Skin of body (tissue), 2 donors: ENCODE results near the gene FTH1. TPM values are rescaled to one million over a fixed set of nuclear protein-coding genes. Genes with fewer than 3 reads are reported as not detected.
A peak's percentile ranks its signal among the peaks of the same experiment; 100 is the strongest.
"Not testable (repeated sequence)": the region's sequence is repeated elsewhere in the genome, so short reads cannot be mapped to it uniquely, and the experiment has no call there.

Experiments used
- DNase-seq: peaks from one replicate; lab custom pipeline; 2025; lab: John Stamatoyannopoulos, UW
- total RNA-seq: library from RNA; depleted of rRNA; stranded (reverse); fragments of >200 nt; gene quantifications from one replicate; pipeline ENCODE4 v1.2.3, GENCODE V29; 2014

The FTH1 gene
- total RNA-seq, 1 donor from 2014 or later, result 666 TPM

- DNase-seq, result no peak
Measured at GRCh38 chr11:61964058-61964665, 3.3 kb downstream of the FTH1 start.

DNA sequence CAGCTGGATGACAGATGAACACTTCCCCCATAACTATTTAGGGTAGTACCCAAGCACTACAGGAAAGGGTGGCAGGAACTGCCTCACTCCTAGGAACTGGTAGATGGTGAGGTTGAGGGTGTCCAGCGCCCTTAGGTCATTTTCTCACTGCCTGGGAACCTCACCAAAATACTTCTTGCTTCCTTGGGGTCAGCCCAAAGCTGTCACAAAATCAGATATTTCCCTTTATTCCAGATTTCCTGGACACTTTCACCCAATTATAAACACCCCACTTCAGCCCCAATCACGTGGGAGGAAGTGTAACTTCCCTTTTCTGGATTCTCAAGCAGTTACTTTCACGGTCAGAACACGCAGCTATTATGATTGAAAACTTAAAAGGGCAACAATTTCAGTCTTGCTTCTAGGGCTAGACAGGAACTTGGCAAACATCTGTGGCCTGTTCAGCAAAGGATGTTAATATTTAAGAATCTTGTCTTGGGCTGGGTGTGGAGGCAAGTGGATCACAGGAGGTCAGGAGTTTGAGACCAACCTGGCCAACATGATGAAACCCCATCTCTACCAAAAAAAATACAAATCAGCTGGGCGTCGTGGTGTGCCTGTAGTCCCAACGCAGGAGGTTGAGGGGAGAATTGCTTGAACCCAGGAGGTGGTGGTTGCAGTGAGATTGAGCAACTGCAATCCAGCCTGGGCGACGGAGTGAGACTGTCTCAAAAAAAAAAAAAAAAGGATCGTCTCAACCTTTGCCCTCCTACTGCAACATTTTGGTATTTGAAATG lies 4.0 kb downstream of the FTH1 start:
- DNase-seq, result no peak

DNA sequence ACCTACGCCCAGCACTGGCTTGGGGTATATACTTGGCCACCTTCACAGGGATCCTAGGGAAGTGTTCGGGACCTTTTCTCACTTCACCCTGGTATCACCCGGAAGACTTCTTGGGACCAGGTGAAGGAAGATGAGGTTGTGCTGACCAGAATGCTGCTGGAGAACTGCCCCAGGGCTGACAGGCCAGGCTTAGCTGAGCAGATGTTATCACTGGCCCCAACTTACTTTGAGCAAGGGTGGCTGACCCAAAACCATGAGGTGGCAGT lies 4.5 kb downstream of the FTH1 start:
- DNase-seq, result no peak

DNA sequence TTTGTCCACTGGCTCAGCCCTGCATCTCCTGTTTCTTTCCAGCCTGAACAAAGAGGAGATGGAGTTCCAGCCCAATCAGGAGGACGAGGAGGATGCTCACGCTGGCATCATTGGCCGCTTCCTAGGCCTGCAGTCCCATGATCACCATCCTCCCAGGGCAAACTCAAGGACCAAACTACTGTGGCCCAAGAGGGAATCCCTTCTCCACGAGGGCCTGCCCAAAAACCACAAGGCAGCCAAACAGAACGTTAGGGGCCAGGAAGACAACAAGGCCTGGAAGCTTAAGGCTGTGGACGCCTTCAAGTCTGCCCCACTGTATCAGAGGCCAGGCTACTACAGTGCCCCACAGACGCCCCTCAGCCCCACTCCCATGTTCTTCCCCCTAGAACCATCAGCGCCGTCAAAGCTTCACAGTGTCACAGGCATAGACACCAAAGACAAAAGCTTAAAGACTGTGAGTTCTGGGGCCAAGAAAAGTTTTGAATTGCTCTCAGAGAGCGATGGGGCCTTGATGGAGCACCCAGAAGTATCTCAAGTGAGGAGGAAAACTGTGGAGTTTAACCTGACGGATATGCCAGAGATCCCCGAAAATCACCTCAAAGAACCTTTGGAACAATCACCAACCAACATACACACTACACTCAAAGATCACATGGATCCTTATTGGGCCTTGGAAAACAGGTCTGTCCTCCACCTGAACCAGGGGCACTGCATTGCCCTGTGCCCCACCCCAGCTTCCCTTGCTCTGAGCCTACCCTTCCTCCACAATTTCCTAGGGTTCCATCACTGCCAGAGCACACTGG lies 5.0 kb downstream of the FTH1 start:
- no peak for DNase-seq

DNA sequence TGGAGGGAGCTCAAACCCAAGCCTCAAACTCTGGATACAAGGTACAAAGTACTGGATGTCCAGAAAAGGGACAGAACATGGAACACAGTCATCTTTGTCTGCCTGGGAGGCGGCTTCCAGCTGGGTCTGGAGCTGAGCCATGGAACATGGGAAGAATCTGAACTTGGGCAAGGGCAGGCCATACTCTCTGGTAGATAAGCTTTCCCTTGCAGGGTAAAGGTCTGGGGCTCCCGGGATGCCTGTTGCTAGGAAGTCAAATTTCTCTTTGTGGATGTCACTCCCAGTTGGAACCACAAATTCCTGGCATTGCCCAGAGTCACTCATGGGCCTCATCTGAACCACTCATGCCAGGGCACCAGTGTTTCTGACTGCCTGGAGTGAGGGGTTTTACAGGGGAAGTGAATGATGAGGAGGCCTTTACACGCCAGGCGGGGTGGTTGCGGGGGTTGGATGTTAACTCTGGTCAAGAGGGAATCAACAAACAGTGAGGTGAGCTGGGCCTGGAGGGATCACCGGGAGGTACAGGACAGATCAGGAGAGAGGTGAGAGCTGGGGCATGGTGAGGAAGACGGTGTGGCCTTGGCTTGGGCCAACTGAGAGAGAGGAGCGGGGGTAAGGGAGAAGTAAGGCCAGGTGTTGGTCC lies 5.7 kb downstream of the FTH1 start:
- DNase-seq, result no peak

DNA sequence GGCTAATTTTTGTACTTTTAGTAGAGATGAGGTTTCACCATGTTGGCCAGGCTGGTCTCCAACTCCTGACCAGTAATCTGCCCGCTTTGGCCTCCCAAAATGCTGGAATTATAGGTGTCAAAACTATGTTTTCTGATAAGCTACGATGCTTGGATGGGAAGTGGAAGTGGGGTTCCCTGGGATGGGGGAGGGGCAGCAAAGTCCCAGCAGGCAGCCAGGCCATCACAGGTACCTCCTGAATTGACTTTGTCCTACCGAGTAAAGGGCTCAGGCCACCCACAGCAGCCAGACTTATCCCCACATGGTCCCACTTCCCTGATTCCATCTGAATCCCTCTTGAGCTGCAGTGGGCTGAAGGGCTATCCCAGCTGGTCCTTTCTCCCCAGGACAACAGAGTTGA lies 6.9 kb downstream of the FTH1 start:
- no peak for DNase-seq

- no peak for DNase-seq
Measured at GRCh38 chr11:61959678-61960077, 7.8 kb downstream of the FTH1 start.

DNA sequence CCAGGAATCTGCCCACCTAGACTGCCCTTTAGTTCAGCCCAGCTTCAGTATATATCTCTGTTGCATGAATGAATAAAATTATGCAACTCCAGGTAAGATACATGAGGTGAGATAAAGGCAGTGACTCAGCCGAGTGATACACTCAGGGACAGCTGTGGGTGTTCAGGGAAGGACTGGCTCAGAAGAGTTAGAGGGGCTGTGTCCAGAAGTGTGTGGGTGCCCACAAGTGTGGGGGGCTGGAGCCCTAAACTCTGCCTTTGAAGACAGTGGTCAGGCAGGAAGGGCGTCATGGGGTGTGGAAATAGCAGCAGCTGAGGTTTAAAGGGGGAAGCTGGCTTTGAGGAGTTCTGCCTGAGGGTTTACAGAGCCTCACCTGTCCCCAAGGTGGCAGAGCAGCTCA lies 8.3 kb downstream of the FTH1 start:
- no peak for DNase-seq

DNA sequence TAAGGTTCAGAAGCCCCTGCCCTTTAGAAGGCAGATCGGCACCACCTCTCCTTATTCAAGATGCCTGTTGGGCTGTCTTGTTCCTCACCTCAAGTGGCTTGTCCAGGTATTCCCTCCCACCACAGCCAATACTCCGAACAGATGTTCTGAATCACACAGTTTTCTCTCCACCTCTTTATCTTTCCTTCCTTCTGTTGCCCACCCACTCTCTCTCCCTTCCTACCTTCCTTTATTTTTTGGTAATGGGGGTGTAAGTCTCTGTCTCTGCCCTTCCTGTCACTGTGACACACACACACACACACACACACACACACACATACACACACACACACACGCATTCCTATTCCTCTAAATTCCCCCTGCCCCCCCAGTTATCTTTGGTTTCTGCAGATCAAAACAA lies 8.8 kb downstream of the FTH1 start:
- DNase-seq, result no peak

GRCh38 chr11:61957021-61957770 lies 10.2 kb downstream of the FTH1 start:
- no peak for DNase-seq

GRCh38 chr11:61956191-61957020 lies 11.0 kb downstream of the FTH1 start:
- DNase-seq, result no peak

GRCh38 chr11:61955422-61956135 lies 11.9 kb downstream of the FTH1 start:
- no peak for DNase-seq

- DNase-seq, result peak; percentile 40
Measured at GRCh38 chr11:61954851-61955421, 12.5 kb downstream of the FTH1 start.

GRCh38 chr11:61954106-61954850 lies 13.2 kb downstream of the FTH1 start:
- no peak for DNase-seq

DNA sequence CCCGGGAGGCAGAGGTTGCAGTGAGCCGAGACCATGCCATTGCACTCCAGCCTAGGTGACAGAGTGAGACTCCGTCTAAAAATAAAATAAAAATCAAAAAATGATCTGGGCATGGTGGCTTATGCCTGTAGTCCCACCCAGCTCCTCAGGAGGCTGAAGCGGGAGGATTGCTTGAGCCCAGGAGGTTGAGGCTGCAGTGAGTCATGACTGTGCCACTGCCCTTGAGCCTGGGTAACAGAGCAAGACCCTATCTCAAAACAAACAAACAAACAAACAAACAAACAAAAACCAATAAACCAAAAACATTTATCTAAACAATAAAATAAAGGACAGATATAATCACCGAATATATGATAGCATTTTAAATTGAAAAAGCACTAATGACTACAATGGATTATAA lies 13.8 kb downstream of the FTH1 start:
- DNase-seq, result not testable (repeated sequence)

DNA sequence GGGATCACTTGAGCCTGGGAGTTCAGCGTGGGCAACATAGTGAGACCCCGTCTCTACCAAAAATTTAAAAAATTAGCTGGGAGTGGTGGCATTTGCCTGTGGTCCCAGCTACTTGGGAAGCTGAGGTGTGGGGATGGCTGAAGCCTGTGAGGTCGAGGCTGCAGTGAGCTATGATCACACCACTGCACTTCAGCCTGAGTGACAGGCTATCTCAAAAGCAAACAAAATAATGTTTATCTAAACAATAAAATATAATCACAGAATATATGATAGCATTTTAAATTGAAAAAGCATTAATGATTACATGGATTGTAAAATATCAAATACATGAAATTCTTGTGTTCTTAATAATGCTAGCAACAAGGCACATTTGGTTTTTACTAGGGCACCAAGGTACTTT lies 14.6 kb downstream of the FTH1 start:
- DNase-seq, result no peak

GRCh38 chr11:61951484-61952135 lies 15.8 kb downstream of the FTH1 start:
- no peak for DNase-seq

GRCh38 chr11:61950035-61950547 lies 17.3 kb downstream of the FTH1 start, which contains the start of gene BEST1:
BEST1 (plus strand) TSS chr11:61950351; CDS start chr11:61951807, 1,456 bp downstream.
- no peak for DNase-seq
